ENCODE results near the gene THOC1.

DNA sequence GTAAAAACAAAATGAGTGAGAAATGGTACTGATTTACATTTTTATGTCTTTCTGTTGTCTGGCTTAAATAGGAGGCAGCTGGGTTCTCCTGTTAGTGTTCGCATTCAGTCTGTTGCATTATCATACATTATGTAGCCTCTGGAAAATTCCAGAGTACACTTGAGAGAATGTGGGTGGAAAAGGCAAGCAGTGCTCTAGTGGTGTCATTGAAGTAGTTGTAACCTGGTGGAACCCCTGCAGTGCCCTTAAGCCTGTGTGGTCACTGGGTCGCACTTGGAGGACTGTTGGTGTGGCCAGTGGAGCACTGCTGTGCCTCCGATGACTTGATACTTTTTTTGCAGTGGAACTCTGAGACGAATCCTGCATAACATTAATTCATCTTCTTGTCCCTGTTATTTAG lies 57.1 kb downstream of the THOC1 start:
- TF ChIP-seq FOS (IDR thresholded peaks at IDR 0.05; ENCODE audit: borderline replicate concordance, insufficient read depth, low read length) (no peak), EZH2 (IDR thresholded peaks at IDR 0.05; ENCODE audit: borderline replicate concordance, low read depth, low read length, severe bottlenecking) (no peak), POLR2AphosphoS5 (IDR thresholded peaks at IDR 0.05; ENCODE audit: insufficient read depth, low read depth, low read length) (no peak), POLR2A (IDR thresholded peaks at IDR 0.05; ENCODE audit: low read depth, low read length) (no peak)
- TF ChIP-seq, protein P1, sequence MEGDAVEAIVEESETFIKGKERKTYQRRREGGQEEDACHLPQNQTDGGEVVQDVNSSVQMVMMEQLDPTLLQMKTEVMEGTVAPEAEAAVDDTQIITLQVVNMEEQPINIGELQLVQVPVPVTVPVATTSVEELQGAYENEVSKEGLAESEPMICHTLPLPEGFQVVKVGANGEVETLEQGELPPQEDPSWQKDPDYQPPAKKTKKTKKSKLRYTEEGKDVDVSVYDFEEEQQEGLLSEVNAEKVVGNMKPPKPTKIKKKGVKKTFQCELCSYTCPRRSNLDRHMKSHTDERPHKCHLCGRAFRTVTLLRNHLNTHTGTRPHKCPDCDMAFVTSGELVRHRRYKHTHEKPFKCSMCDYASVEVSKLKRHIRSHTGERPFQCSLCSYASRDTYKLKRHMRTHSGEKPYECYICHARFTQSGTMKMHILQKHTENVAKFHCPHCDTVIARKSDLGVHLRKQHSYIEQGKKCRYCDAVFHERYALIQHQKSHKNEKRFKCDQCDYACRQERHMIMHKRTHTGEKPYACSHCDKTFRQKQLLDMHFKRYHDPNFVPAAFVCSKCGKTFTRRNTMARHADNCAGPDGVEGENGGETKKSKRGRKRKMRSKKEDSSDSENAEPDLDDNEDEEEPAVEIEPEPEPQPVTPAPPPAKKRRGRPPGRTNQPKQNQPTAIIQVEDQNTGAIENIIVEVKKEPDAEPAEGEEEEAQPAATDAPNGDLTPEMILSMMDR (IDR thresholded peaks at IDR 0.05; ENCODE audit: extremely low read depth in 1 of 2, insufficient read depth in 1 of 2, low read depth in 1 of 2, low read length in 2 of 2): no peak
